GM13977 (cell line): ENCODE results near the gene INPP5D.

Source experiments
- DNase-seq: peaks from one replicate; pipeline ENCODE4 v3.0.0; 2012; ENCODE audit warnings: low spot score
- in situ Hi-C: fragments of 300-500 bp; cut with MboI; formaldehyde crosslinking; loops from one replicate; pipeline ENCODE4 v1.12.0; 2022; ENCODE audit warnings: low sequenced_read_pairs, low pct_unique_long_range_greater_than_20kb, mixed read lengths, inconsistent platforms; ENCODE audit not compliant: unreplicated experiment
- TF ChIP-seq, protein P1 (sequence below): IDR thresholded peaks from 2 replicates; pipeline ENCODE4 v1.5.1; 2012; ENCODE audit warnings: mild to moderate bottlenecking, control low read depth; ENCODE audit not compliant: insufficient read depth; ENCODE audit errors: extremely low read depth, missing control alignments

The INPP5D gene

DNA sequence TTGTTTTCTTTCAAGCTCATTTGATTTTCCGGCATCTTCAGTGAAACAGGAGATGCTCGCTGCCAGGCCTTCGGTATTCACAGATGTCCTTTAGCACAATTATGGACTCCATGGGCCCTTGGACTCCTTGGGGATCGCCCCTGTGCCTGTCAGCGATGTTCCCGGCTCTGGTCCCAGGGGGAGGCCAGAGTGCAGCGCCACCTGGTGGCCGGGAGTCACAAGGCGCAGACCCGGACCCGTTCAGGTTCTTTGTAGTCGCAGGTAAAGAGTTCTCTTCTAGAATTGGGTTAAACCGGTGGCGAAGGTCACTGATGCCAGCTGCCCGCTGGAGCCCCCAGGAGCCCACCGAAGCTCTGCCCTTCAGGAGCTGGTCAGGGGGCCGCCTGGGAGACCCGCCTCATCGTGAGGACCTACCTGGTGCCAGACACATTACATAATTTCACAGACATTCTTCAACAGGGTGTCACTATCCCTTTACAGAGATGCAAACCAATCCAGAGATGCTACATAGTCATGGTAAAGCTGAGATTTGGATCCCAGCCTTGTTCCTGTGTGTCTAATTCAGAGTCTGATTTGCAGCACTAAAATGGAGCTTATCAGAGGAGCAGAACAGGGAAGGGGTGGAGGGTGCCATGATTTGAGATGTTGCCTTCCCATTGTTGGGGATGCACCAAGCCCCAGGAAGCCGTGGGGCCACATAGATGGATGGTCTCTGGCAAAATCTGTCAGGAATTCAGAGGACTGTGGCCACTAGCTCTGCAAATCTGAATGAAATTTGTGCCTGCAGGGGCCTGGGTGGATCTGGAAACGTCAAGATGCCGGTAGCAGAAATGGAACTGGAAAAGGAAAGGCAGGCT is 6.0 kb upstream of the INPP5D start:
- in situ Hi-C loops: no loop called here
- TF ChIP-seq, protein P1, sequence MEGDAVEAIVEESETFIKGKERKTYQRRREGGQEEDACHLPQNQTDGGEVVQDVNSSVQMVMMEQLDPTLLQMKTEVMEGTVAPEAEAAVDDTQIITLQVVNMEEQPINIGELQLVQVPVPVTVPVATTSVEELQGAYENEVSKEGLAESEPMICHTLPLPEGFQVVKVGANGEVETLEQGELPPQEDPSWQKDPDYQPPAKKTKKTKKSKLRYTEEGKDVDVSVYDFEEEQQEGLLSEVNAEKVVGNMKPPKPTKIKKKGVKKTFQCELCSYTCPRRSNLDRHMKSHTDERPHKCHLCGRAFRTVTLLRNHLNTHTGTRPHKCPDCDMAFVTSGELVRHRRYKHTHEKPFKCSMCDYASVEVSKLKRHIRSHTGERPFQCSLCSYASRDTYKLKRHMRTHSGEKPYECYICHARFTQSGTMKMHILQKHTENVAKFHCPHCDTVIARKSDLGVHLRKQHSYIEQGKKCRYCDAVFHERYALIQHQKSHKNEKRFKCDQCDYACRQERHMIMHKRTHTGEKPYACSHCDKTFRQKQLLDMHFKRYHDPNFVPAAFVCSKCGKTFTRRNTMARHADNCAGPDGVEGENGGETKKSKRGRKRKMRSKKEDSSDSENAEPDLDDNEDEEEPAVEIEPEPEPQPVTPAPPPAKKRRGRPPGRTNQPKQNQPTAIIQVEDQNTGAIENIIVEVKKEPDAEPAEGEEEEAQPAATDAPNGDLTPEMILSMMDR: peak; percentile 96
- DNase-seq: peak; percentile 90

DNA sequence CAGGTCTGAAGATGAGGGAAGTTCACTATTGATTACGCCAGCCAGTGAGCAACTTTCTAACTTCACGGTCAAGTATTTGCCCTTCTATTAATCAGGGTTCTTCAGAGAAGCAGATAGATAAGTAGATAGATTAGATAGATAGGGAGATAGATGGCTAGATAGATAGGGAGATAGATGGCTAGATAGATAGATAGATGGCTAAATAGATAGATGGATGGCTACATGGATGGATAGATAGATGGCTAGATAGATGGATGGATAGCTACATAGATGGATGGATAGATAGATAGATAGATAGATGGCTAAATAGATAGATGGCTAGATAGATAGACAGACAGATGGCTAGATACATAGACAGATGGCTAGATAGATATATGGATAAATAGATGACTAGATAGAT is 4.8 kb upstream of the INPP5D start:
- DNase-seq: no peak
- TF ChIP-seq, protein P1: no peak
- in situ Hi-C loops: no loop called here

DNA sequence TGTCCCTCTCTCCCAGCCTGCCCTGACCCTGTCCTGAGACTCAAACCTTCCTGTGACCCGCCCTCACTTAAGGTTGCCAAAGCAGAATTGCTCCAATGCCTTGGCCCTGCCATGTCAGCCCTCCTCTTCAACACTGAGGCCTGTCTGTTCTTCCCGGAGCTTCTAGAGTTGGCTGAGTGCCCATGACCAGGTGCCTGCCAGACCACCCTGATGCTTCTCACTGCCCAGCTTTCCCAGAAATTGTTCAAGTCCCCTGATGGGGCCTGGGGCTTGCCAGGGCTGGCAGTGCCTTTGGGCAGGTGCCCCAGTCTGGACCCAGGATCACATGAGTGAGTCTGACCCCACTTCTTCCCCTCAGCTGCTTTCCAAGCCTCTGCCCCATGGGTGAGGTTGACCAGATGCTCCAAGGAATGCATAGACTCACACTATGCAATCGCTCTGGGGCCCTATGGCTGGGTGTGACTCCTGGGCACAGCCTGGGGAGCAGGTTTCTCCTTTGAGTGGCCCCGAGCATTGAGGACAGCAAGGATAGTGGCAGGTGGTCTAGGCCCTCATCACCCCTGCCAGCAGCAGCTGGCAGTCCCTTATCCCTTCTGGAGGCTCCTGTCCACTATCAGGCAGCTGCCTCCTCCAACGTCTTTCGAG is 3.1 kb upstream of the INPP5D start:
- TF ChIP-seq, protein P1: no peak
- DNase-seq: no peak
- in situ Hi-C loops: no loop called here

DNA sequence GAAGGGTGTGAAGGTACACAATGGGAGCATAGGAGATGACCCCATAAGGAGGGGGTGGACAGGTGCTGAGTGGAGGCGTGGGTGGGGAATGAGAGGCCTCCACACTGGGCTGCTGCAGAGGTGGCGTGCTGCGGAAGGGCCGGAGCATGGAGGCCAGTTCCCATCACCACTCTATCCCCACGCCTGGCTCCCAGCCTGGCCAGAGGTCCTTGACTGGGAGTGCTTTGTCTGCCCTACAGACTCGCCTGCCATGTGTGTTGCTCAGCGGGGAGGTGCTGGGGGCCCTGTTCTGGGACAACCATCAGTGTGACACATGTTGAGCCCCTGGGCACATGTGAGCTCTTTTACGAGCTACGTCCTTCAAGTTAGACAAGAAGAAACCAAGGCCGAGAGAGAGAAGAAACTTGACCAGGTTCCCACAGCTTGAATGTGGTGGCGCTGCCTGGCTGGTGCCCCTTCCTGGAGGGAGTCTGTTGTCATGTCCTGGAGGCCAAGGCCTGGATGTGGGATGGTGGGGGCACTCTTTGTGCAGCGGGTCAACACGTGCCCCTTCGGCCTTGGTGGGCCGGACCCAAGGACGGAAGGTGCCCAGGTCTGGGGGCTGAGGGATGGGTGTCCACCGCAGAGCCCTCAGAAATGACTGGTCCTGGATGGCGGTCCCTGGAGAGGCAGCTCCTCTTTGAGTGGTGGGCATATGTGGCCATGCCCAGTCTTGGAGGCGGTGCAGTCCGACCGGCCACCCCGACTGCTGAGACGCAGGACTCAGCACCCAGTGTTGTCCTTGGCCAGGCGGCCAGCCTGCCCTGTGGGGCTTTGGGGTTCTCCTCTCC is 1.2 kb upstream of the INPP5D start:
- no peak for DNase-seq
- in situ Hi-C loops: no loop called here
- TF ChIP-seq, protein P1: no peak

DNA sequence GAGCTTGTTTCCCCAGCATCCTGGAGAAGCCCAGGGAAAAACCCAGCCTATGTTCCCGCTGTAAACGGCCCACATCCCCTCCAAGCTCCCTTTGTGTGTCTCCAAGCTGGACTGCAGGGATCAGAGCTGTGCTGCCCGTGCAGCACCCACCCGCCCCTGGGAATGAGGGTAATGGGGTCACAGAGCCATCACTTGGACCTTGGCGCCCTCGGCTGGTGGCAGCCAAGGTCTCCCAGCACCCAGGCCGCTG is 670 bp upstream of the INPP5D start:
- TF ChIP-seq, protein P1: peak; percentile 53
- DNase-seq: peak; percentile 69
- in situ Hi-C loops: no loop called here

DNA sequence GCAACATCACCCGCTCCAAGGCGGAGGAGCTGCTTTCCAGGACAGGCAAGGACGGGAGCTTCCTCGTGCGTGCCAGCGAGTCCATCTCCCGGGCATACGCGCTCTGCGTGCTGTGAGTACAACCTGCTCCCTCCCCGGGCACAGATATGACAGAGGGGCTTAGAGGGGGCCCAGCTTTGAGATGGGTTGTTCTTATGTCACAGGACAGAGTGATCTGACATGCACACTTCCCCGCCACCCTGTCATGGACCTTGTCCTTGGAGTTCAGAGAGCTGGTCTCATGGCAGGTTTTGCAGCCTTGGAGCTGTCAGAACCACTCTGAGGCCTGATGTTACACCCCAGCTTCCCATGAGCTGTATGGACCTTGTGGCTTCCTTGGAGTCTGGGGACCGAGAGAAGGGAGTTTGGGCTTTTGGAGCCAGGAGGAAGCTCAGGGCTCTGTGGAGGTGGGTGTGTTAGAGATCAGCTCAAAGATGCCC is 398 bp downstream of the INPP5D start:
- no peak for DNase-seq
- in situ Hi-C loops: no loop called here
- TF ChIP-seq, protein P1: no peak
